Measurements from ENCODE around the gene CYRIA. TPM values are rescaled to one million over a fixed set of nuclear protein-coding genes. Genes with fewer than 3 reads are reported as not detected.

CYRIA gene
- total RNA-seq, 4 donors from 2014 or later, result 0.53 to 11.6 (median 4.6) TPM

DNA sequence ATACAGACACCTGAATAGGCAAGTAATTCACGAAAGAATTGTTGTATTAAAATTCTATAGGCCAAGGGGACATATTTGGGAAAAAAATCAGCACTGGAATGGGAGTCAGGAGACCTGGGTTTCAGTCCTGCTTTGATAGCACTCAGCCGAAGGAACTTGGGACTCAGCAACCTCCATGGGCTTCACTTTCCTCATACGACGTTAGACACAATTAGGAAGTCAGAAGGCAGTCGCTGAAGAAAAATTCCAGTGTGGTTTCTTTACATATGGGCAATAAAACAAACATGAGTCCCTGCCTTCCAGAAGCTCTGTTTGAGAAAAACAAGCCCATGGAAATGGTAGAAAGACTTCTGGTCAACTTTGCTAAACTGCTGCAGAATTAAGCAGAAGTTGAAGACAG, 15.1 kb upstream of the CYRIA start:
- Histone ChIP-seq H3K4me1 (no peaks in the 10 kb centered on the region), H3K27me3 (no peaks in the 10 kb centered on the region), H3K4me3 (no peak overlapping the region), H3K36me3 (no peaks in the 10 kb centered on the region), H3K27ac (no peak overlapping the region), H3K9me3 (no peaks in the 10 kb centered on the region)
- DNase-seq, result no peak
- no peak for TF ChIP-seq POLR2A (IDR thresholded peaks at IDR 0.05)
- TF ChIP-seq CTCF (IDR thresholded peaks at IDR 0.05), result no peak

- no peak for TF ChIP-seq CTCF (IDR thresholded peaks at IDR 0.05)
- no peak for TF ChIP-seq POLR2A (IDR thresholded peaks at IDR 0.05)
- Histone ChIP-seq H3K36me3 (no peaks in the 10 kb centered on the region), H3K27me3 (no peaks in the 10 kb centered on the region), H3K4me1 (no peaks in the 10 kb centered on the region), H3K27ac (no peak overlapping the region), H3K4me3 (no peak overlapping the region), H3K9me3 (no peaks in the 10 kb centered on the region)
- DNase-seq, result no peak
These were observed 14.7 kb upstream of the CYRIA start for GRCh38 chr2:16680304-16680703.

- H3K27ac ChIP-seq, result no peak overlapping the region
- H3K36me3 ChIP-seq, result no peaks in the 10 kb centered on the region
- H3K4me3 ChIP-seq, result no peak overlapping the region
- no peaks in the 10 kb centered on the region for H3K27me3 ChIP-seq
- no peak for DNase-seq
- H3K9me3 ChIP-seq, result no peaks in the 10 kb centered on the region
- no peaks in the 10 kb centered on the region for H3K4me1 ChIP-seq
- no peak for TF ChIP-seq CTCF (IDR thresholded peaks at IDR 0.05)
- TF ChIP-seq POLR2A (IDR thresholded peaks at IDR 0.05), result no peak
These were observed 13.3 kb upstream of the CYRIA start for GRCh38 chr2:16678964-16679363.

GRCh38 chr2:16677875-16678274, 12.2 kb upstream of the CYRIA start:
- H3K36me3 ChIP-seq, result no peaks in the 10 kb centered on the region
- no peaks in the 10 kb centered on the region for H3K27me3 ChIP-seq
- H3K4me1 ChIP-seq, result no peaks in the 10 kb centered on the region
- TF ChIP-seq CTCF (IDR thresholded peaks at IDR 0.05), result no peak
- no peak for TF ChIP-seq POLR2A (IDR thresholded peaks at IDR 0.05)
- no peak for DNase-seq
- H3K9me3 ChIP-seq, result no peaks in the 10 kb centered on the region
- no peak overlapping the region for H3K4me3 ChIP-seq
- no peak overlapping the region for H3K27ac ChIP-seq

DNA sequence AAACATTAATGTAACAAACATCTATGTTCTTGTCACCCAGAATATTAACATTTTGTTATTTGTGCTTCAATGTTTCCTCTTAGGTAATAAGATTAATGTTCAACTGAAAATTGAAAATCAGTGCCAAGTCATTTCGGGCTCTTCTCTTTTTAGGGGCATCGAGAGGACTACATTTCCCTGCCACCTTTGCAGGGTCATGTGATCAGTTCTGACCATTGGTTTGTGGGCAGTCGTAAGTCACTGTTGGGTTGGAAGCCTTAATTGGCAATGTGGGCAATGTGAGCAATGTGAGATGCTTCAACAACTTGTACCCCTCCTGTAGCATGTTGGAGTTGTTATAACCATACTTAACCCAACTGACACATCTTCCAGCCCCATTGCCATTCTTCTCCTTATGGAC, 10.1 kb upstream of the CYRIA start:
- Histone ChIP-seq H3K9me3 (no peaks in the 10 kb centered on the region), H3K4me1 (no peaks in the 10 kb centered on the region), H3K27ac (no peak overlapping the region), H3K4me3 (no peak overlapping the region), H3K36me3 (no peaks in the 10 kb centered on the region), H3K27me3 (no peaks in the 10 kb centered on the region)
- no peak for TF ChIP-seq CTCF (IDR thresholded peaks at IDR 0.05)
- TF ChIP-seq POLR2A (IDR thresholded peaks at IDR 0.05), result no peak
- no peak for DNase-seq

DNA sequence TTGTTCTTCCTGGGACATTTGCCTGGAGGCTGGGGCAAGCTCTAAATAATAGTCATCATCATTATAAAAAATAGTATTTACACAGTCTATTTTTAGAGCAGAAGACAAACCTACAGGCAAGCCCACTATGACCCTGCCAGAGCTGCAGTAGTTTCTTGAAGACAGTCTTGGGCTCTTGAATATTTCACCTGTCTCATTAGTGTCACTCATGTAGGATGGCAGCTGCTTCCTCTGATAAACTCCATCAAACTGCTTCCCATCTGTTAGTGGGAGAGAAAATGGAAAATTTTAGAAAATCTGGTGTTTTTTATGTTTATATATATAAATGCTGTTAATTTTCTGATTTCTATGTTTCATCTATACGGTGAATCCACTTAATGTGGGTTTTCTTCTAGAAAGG, 8.5 kb upstream of the CYRIA start:
- H3K4me3 ChIP-seq, result no peak overlapping the region
- no peaks in the 10 kb centered on the region for H3K27me3 ChIP-seq
- H3K27ac ChIP-seq, result no peak overlapping the region
- no peaks in the 10 kb centered on the region for H3K4me1 ChIP-seq
- no peak for DNase-seq
- H3K9me3 ChIP-seq, result no peaks in the 10 kb centered on the region
- TF ChIP-seq POLR2A (IDR thresholded peaks at IDR 0.05) (no peak), CTCF (IDR thresholded peaks at IDR 0.05) (no peak)
- no peaks in the 10 kb centered on the region for H3K36me3 ChIP-seq

Data from Peyer's patch (tissue), 4 donors.